Measurements from ENCODE around the gene DTWD2.

DNA sequence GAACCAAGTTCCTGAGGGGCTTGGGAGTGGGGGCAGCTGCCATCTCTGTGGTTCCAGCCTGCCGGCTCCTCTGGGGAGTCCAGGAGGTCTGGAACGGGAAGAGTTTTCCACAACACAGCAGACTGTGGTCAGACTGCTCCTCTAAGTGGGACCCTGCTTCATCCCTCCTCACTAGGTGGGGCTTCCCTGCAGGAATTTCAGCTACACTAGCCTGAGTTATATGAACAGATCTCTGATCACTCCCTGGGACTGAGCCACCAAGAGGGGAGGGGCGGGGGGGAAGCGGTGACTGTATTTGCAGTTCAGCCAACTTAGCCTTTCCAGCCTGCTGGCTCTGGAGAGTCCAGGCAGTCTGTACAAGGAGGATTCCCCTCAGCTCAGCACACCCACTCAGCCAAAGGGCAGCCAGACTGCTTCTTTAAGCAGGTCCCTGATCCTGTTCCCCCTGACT is 19.4 kb downstream of the DTWD2 start:
- TF ChIP-seq, protein P1, sequence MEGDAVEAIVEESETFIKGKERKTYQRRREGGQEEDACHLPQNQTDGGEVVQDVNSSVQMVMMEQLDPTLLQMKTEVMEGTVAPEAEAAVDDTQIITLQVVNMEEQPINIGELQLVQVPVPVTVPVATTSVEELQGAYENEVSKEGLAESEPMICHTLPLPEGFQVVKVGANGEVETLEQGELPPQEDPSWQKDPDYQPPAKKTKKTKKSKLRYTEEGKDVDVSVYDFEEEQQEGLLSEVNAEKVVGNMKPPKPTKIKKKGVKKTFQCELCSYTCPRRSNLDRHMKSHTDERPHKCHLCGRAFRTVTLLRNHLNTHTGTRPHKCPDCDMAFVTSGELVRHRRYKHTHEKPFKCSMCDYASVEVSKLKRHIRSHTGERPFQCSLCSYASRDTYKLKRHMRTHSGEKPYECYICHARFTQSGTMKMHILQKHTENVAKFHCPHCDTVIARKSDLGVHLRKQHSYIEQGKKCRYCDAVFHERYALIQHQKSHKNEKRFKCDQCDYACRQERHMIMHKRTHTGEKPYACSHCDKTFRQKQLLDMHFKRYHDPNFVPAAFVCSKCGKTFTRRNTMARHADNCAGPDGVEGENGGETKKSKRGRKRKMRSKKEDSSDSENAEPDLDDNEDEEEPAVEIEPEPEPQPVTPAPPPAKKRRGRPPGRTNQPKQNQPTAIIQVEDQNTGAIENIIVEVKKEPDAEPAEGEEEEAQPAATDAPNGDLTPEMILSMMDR (IDR thresholded peaks at IDR 0.05): no peak
- TF ChIP-seq POLR2A (IDR thresholded peaks at IDR 0.05): no peak

Data from gastroesophageal sphincter (tissue), 3 donors.